K562 (cell line): ENCODE data around the gene CACNA1C. TPM values are rescaled to one million over a fixed set of nuclear protein-coding genes. Genes with fewer than 3 reads are reported as not detected.

ENCODE experiments used
- ATAC-seq: fragments of 200-7000 bp; cut with Tn5 transposase; 3 replicates; pipeline ENCODE4 v1.9.1; 2020; ENCODE audit warnings: moderate library complexity
- BruUV-seq: library from RNA; stranded (reverse); fragments of 400-500 nt; replicated peaks from 2 replicates; lab custom pipeline; 2021; lab: Mats Ljungman, UMichigan
- CTCF ChIA-PET: fragments of 300-600 bp; formaldehyde crosslinking; extraction: SDS; loops from one replicate; lab custom pipeline; 2021; ENCODE audit warnings: low intra/inter-chr PET ratio; lab: Yijun Ruan, JAX
- POLR2A ChIA-PET: fragments of 300-600, 350-650 bp; sonication (Branson Sonifier 250); formaldehyde crosslinking; extraction: SDS; loops from one replicate; lab custom pipeline; 2021; ENCODE audit warnings: antibody characterized with exemption, inconsistent platforms; lab: Yijun Ruan, JAX
- DNase-seq, 4 experiments: peaks; one replicate each; pipeline versions ENCODE4 v3.0.0 to v3.0.0-alpha.2; 2011 to 2018; ENCODE audit warnings: low spot score in 3 of 4, mixed read lengths in 3 of 4; ENCODE audit errors: extremely low read depth in 1 of 4
- FAIRE-seq: peaks from 2 replicates; lab custom pipeline; 2011; peaks lifted over from hg19 to GRCh38; lab: Jason Lieb, UNC
- H2AFZ ChIP-seq: 2 replicates; pipeline ENCODE4 v1.6.0; 2011; ENCODE audit warnings: low read depth, low read length, control low read depth, inconsistent platforms
- H3K27ac ChIP-seq: fragments of 200-600 bp; 3 replicates; pipeline ENCODE4 v1.8.0; 2011; ENCODE audit warnings: low read depth, mild to moderate bottlenecking, control low read depth, inconsistent platforms, low read length, moderate library complexity, mixed read lengths; ENCODE audit errors: extremely low read depth
- H3K27me3 ChIP-seq, 2 experiments: fragments of 300-600 bp in 1 of 2; 2 replicates in 1 of 2; 3 replicates in 1 of 2; pipeline versions ENCODE4 v1.6.0 to v1.8.0; 2011; ENCODE audit warnings: inconsistent platforms in 2 of 2, low read length in 2 of 2, mild to moderate bottlenecking in 1 of 2, mixed read lengths in 1 of 2, moderate library complexity in 1 of 2; ENCODE audit not compliant: control insufficient read depth in 2 of 2, insufficient read depth in 2 of 2
- H3K36me3 ChIP-seq: fragments of 300-600 bp; 3 replicates; pipeline ENCODE4 v1.8.0; 2011; ENCODE audit warnings: mild to moderate bottlenecking, low read length, inconsistent platforms; ENCODE audit not compliant: control insufficient read depth, insufficient read depth
- H3K4me1 ChIP-seq, 2 experiments: fragments of 200-600 bp in 1 of 2; replicated peaks in 1 of 2; 2 replicates in 1 of 2; 3 replicates in 1 of 2; pipeline versions ENCODE4 v1.5.1 to v1.8.0; 2011; ENCODE audit warnings: inconsistent platforms in 2 of 2, low read length in 2 of 2, mild to moderate bottlenecking in 1 of 2, mixed read lengths in 1 of 2, moderate library complexity in 1 of 2; ENCODE audit not compliant: control insufficient read depth in 2 of 2, insufficient read depth in 2 of 2
- H3K4me2 ChIP-seq: 2 replicates; pipeline ENCODE4 v1.6.1; 2011; ENCODE audit warnings: low read length, control low read depth, inconsistent platforms, mixed read lengths; ENCODE audit not compliant: insufficient read depth
- H3K4me3 ChIP-seq: fragments of 200-600 bp; sonication (generic), shearing (Covaris generic); 2 replicates; pipeline ENCODE4 v1.5.1; 2016; ENCODE audit warnings: control low read depth, inconsistent platforms
- H3K79me2 ChIP-seq: fragments of 200-600 bp; 3 replicates; pipeline ENCODE4 v1.8.0; 2011; ENCODE audit warnings: low read length, inconsistent platforms; ENCODE audit not compliant: control insufficient read depth, insufficient read depth
- H3K9ac ChIP-seq, 2 experiments: 2 replicates each; pipeline versions ENCODE4 v1.6.0 to v1.6.1; 2011; ENCODE audit warnings: low read depth in 2 of 2, low read length in 2 of 2, control low read depth in 1 of 2, inconsistent platforms in 1 of 2, mild to moderate bottlenecking in 1 of 2, mixed read lengths in 1 of 2; ENCODE audit not compliant: insufficient read depth in 1 of 2
- H3K9me1 ChIP-seq: one replicate; pipeline ENCODE4 v1.6.0; 2011; ENCODE audit warnings: inconsistent platforms, mild to moderate bottlenecking, low read length, moderate library complexity; ENCODE audit not compliant: control insufficient read depth, insufficient read depth
- H3K9me3 ChIP-seq: replicated peaks from 2 replicates; pipeline ENCODE4 v1.5.1; 2011; ENCODE audit warnings: low read depth, low read length, inconsistent platforms; ENCODE audit not compliant: control insufficient read depth, insufficient read depth
- H4K20me1 ChIP-seq: replicated peaks from 2 replicates; pipeline ENCODE4 v1.6.1; 2011; ENCODE audit warnings: low read length, inconsistent platforms, mixed read lengths; ENCODE audit not compliant: control insufficient read depth, insufficient read depth
- CHAMP1 ChIP-seq: fragments of 450-650 bp; IDR thresholded peaks from 2 replicates; pipeline ENCODE4 v1.6.1; 2016; ENCODE audit warnings: mild to moderate bottlenecking
- ESRRA ChIP-seq: fragments of 450-650 bp; IDR thresholded peaks from 2 replicates; pipeline ENCODE4 v1.6.1; 2014; ENCODE audit warnings: low read depth, mild to moderate bottlenecking, moderate library complexity, borderline replicate concordance
- FOXP4 ChIP-seq: sonication (generic); formaldehyde crosslinking; IDR thresholded peaks from 2 replicates; pipeline ENCODE4 v1.8.0; 2022; ENCODE audit warnings: mild to moderate bottlenecking, missing genetic modification reagents, borderline replicate concordance
- HNRNPH1 ChIP-seq: fragments of 200-400 bp; formaldehyde crosslinking; optimal IDR thresholded peaks from 2 replicates; pipeline ENCODE3; 2017; ENCODE audit warnings: low read depth, mild to moderate bottlenecking, low read length, moderate library complexity
- IRF2 ChIP-seq: sonication (generic); formaldehyde crosslinking; IDR thresholded peaks from 2 replicates; pipeline ENCODE4 v1.8.1; 2022; ENCODE audit warnings: mild to moderate bottlenecking, missing genetic modification reagents
- JUND ChIP-seq, 2 experiments: IDR thresholded peaks; 2 replicates in 1 of 2; 3 replicates in 1 of 2; pipeline ENCODE4 v1.6.1; 2011; ENCODE audit warnings: borderline replicate concordance in 2 of 2, low read depth in 2 of 2, low read length in 2 of 2, improper control_type of control experiment in 1 of 2, missing biosample characterization in 1 of 2, missing genetic modification characterization in 1 of 2, missing genetic modification reagents in 1 of 2
- POLR2G ChIP-seq: fragments of 200-400 bp; formaldehyde crosslinking; IDR thresholded peaks from 2 replicates; pipeline ENCODE4 v1.6.1; 2017; ENCODE audit warnings: low read depth, mild to moderate bottlenecking, antibody characterized with exemption, low read length, moderate library complexity
- SLC30A9 ChIP-seq: fragments of 250-450 bp; sonication (Bioruptor Pico); IDR thresholded peaks from 2 replicates; pipeline ENCODE4 v1.8.0; 2022; ENCODE audit warnings: mild to moderate bottlenecking, moderate library complexity
- SRSF9 ChIP-seq: fragments of 200-400 bp; formaldehyde crosslinking; IDR thresholded peaks from 2 replicates; pipeline ENCODE4 v1.6.1; 2017; ENCODE audit warnings: low read depth, low read length, borderline replicate concordance
- TEAD4 ChIP-seq, 2 experiments: sonication (generic) in 1 of 2; formaldehyde crosslinking in 1 of 2; IDR thresholded peaks; 2 replicates each; pipeline versions ENCODE4 v1.6.1 to v1.8.0; 2012 to 2022; ENCODE audit warnings: borderline replicate concordance in 1 of 2, inconsistent platforms in 1 of 2, low read length in 1 of 2, mild to moderate bottlenecking in 1 of 2, missing genetic modification reagents in 1 of 2
- ZNF121 ChIP-seq: sonication (generic); formaldehyde crosslinking; conservative IDR thresholded peaks from 2 replicates; pipeline ENCODE4 v1.8.0; 2022; ENCODE audit warnings: missing genetic modification reagents
- ZNF23 ChIP-seq: fragments of 250-450 bp; sonication (Bioruptor Pico); IDR thresholded peaks from 2 replicates; pipeline ENCODE4 v1.4.0; 2020; ENCODE audit warnings: mild to moderate bottlenecking
- WGBS: fragments of 100-300 bp; shearing (Covaris generic); methylation state at CpG from one replicate; pipeline ENCODE4 v1.1.6; 2016; ENCODE audit warnings: low coverage, mixed read lengths; ENCODE audit not compliant: insufficient coverage; ENCODE audit errors: missing lambda C conversion rate; 5-methylcytosine and 5-hydroxymethylcytosine counted together
- in situ Hi-C: fragments of 300-500 bp; cut with MboI; formaldehyde crosslinking; loops from 4 replicates; pipeline ENCODE4 v1.15.0; 2018; ENCODE audit warnings: inconsistent platforms, mixed read lengths
- intact Hi-C: fragments of 100-400 bp; cut with micrococcal nuclease; formaldehyde crosslinking; loops from 2 replicates; pipeline ENCODE4 v1.14.2; 2022
- polyA plus RNA-seq, 8 experiments: library from polyadenylated mRNA; depleted of rRNA in 4 of 8; stranded (reverse) in 5 of 8; unstranded in 3 of 8; fragments of >200 nt; fragmentation: Nextera tagmentation in 2 of 8; fragmentation: Illumina TruSeq in 1 of 8; extraction: Ambion mirVana in 2 of 8; extraction: Trizol in 1 of 8; gene quantifications; 2 replicates each; pipeline versions ENCODE4 v1.2.1 to v1.2.3, GENCODE V29; 2011 to 2014; ENCODE audit warnings: inconsistent platforms in 1 of 8, missing spikeins in 1 of 8
- total RNA-seq, 7 experiments: library from RNA; depleted of rRNA in 6 of 7; stranded (reverse); fragments of >200 nt in 6 of 7; fragmentation: Illumina TruSeq in 2 of 7; extraction: Trizol in 2 of 7; gene quantifications; 2 replicates each; pipeline versions ENCODE4 v1.2.1 to v1.2.3, GENCODE V29; 2011 to 2021; ENCODE audit warnings: low replicate concordance in 1 of 7

Gene CACNA1C
- total and polyA plus RNA-seq, 9 of the 15 experiments (the other 6 are each of a cell fraction or from before 2014, with no cell fraction given) = not detected

- H3K9me1 ChIP-seq = no peaks in the 10 kb centered on the region
- no peaks in the 10 kb centered on the region for H4K20me1 ChIP-seq
- ATAC-seq = no peak
- CTCF ChIA-PET = no interaction called here
- BruUV-seq = no TSS peak
- no peaks in the 10 kb centered on the region for H3K9me3 ChIP-seq
- TF ChIP-seq ESRRA = no peak
- TF ChIP-seq POLR2G = no peak
- no peak for TF ChIP-seq IRF2
- no peak for TF ChIP-seq SLC30A9 (CRISPR knock-in tag)
- no peak for TF ChIP-seq ZNF121 (CRISPR knock-in tag)
- no peak for TF ChIP-seq HNRNPH1
- no peak for TF ChIP-seq FOXP4 (CRISPR knock-in tag)
- TF ChIP-seq SRSF9 = no peak
- TF ChIP-seq ZNF23 (CRISPR knock-in tag) = no peak
- no peak for TF ChIP-seq CHAMP1
- TF ChIP-seq JUND (IDR thresholded peaks at IDR 0.05; ENCODE audit: borderline replicate concordance, low read depth, low read length) = no peak
- TF ChIP-seq JUND (tag; IDR thresholded peaks at IDR 0.05; ENCODE audit: borderline replicate concordance, low read depth, low read length) = no peak
- TF ChIP-seq TEAD4 (IDR thresholded peaks at IDR 0.05; ENCODE audit: low read length) = no peak
- TF ChIP-seq TEAD4 (CRISPR knock-in tag; IDR thresholded peaks at IDR 0.05; ENCODE audit: borderline replicate concordance) = no peak
- 0% methylated on average over 1 of the region's 1 CpG for WGBS
- FAIRE-seq = no peak
- H3K79me2 ChIP-seq = no peaks in the 10 kb centered on the region
- H3K4me2 ChIP-seq = no peak overlapping the region
- H3K4me3 ChIP-seq = no peak overlapping the region
- DNase-seq = no peak
- H2AFZ ChIP-seq = no peak overlapping the region
- H3K27ac ChIP-seq = no peak overlapping the region
- no peaks in the 10 kb centered on the region; a peak in 1 of 5 replicates for H3K27me3 ChIP-seq
- intact Hi-C loops = no loop called here
- H3K9ac ChIP-seq = no peak overlapping the region
- in situ Hi-C loops = no loop called here
- H3K4me1 ChIP-seq = no peaks in the 10 kb centered on the region
- no peaks in the 10 kb centered on the region for H3K36me3 ChIP-seq
- POLR2A ChIA-PET = no interaction called here
Measured at GRCh38 chr12:2261708-2262107, 208.9 kb downstream of the CACNA1C start.
